HCT116 (cell line): ENCODE results near the gene FREY1. TPM values are rescaled to one million over a fixed set of nuclear protein-coding genes. Genes with fewer than 3 reads are reported as not detected.

Experiments
- ATAC-seq: fragments of 200-7000 bp; cut with Tn5 transposase; 2 replicates; pipeline ENCODE4 v1.9.1; 2020; ENCODE audit warnings: mild to moderate bottlenecking, moderate library complexity
- BruUV-seq: library from RNA; stranded (reverse); fragments of 400-500 nt; replicated peaks from 2 replicates; lab custom pipeline; 2021; lab: Mats Ljungman, UMichigan
- CTCF ChIA-PET: fragments of 300-600 bp; sonication (Branson Sonifier 250); formaldehyde crosslinking; loops from one replicate; lab custom pipeline; 2021; ENCODE audit warnings: antibody characterized with exemption; lab: Charles Lee
- POLR2A ChIA-PET: fragments of 300-600, 350-600 bp; sonication (Branson Sonifier 250); formaldehyde crosslinking; loops from one replicate; lab custom pipeline; 2021; ENCODE audit warnings: antibody characterized with exemption; lab: Charles Lee
- RAD21 ChIA-PET, 2 experiments: fragments of 300-600 bp; sonication (Branson Sonifier 250); formaldehyde crosslinking; loops; one replicate each; lab custom pipeline; 2023; ENCODE audit warnings: low total read pairs in 2 of 2; ENCODE audit not compliant: uncharacterized antibody in 2 of 2, unreplicated experiment in 2 of 2, low non-redundant PET in 1 of 2; lab: Charles Lee
- DNase-seq: peaks from one replicate; pipeline ENCODE4 v3.0.0-alpha.2; 2010; ENCODE audit warnings: low read depth, low spot score
- H2AFZ ChIP-seq: fragments of 200-600 bp; shearing (Covaris generic), sonication (generic); 2 replicates; pipeline ENCODE4 v1.6.1; 2017; ENCODE audit warnings: low read depth, mixed run types, mixed read lengths, antibody characterized with exemption, low read length; ENCODE audit not compliant: poor library complexity, severe bottlenecking
- H3K27ac ChIP-seq: 2 replicates; pipeline ENCODE4 v1.5.1; 2012; ENCODE audit warnings: low read depth, low read length
- H3K27me3 ChIP-seq: fragments of 200-600 bp; sonication (generic); 2 replicates; pipeline ENCODE4 v1.6.1; 2016; ENCODE audit warnings: mixed run types, low read length, mixed read lengths; ENCODE audit not compliant: insufficient read depth
- H3K36me3 ChIP-seq, 2 experiments: fragments of 200-500 bp in 1 of 2; fragments of 200-600 bp in 1 of 2; sonication (Bioruptor generic) in 1 of 2; sonication (generic) in 1 of 2; 2 replicates each; pipeline versions ENCODE4 v1.5.1 to v1.6.1; 2014 to 2016; ENCODE audit warnings: low read length in 2 of 2, inconsistent platforms in 1 of 2, mixed read lengths in 1 of 2, mixed run types in 1 of 2; ENCODE audit not compliant: insufficient read depth in 2 of 2, control insufficient read depth in 1 of 2
- H3K4me1 ChIP-seq, 2 experiments: fragments of 200-600 bp in 1 of 2; sonication (generic) in 1 of 2; 2 replicates each; pipeline versions ENCODE4 v1.5.1 to v1.6.1; 2012 to 2017; ENCODE audit warnings: low read length in 2 of 2, inconsistent platforms in 1 of 2, mild to moderate bottlenecking in 1 of 2, mixed read lengths in 1 of 2, mixed run types in 1 of 2, moderate library complexity in 1 of 2; ENCODE audit not compliant: insufficient read depth in 2 of 2, control insufficient read depth in 1 of 2
- H3K4me2 ChIP-seq: fragments of 200-600 bp; sonication (generic); 2 replicates; pipeline ENCODE4 v1.6.1; 2017; ENCODE audit warnings: mixed run types, low read length, mixed read lengths
- H3K4me3 ChIP-seq, 2 experiments: fragments of 200-600 bp in 1 of 2; sonication (generic) in 1 of 2; replicated peaks in 1 of 2; 2 replicates each; pipeline ENCODE4 v1.5.1; 2011 to 2016; ENCODE audit warnings: low read length in 2 of 2, control low read depth in 1 of 2, low read depth in 1 of 2, mild to moderate bottlenecking in 1 of 2, mixed read lengths in 1 of 2, mixed run types in 1 of 2
- H3K79me2 ChIP-seq: fragments of 200-600 bp; sonication (generic); 2 replicates; pipeline ENCODE4 v1.6.1; 2017; ENCODE audit warnings: mild to moderate bottlenecking, mixed run types, low read length, moderate library complexity, mixed read lengths; ENCODE audit not compliant: insufficient read depth
- H3K9ac ChIP-seq: fragments of 200-600 bp; sonication (generic); 2 replicates; pipeline ENCODE4 v1.6.1; 2016; ENCODE audit warnings: low read length, mixed read lengths
- H3K9me2 ChIP-seq: fragments of 200-600 bp; sonication (generic), shearing (Covaris generic); 2 replicates; pipeline ENCODE4 v1.6.1; 2017; ENCODE audit warnings: mixed run types, mild to moderate bottlenecking, moderate library complexity; ENCODE audit not compliant: insufficient read depth
- H3K9me3 ChIP-seq, 2 experiments: fragments of 200-500 bp in 1 of 2; fragments of 200-600 bp in 1 of 2; sonication (Bioruptor generic) in 1 of 2; sonication (generic) in 1 of 2; 2 replicates each; pipeline ENCODE4 v1.6.1; 2014 to 2017; ENCODE audit warnings: low read length in 2 of 2, mixed read lengths in 2 of 2, inconsistent platforms in 1 of 2, low read depth in 1 of 2, mild to moderate bottlenecking in 1 of 2, mixed run types in 1 of 2, moderate library complexity in 1 of 2; ENCODE audit not compliant: control insufficient read depth in 1 of 2, insufficient read depth in 1 of 2
- H4K20me1 ChIP-seq: fragments of 200-600 bp; sonication (generic), shearing (Covaris generic); 2 replicates; pipeline ENCODE4 v1.6.1; 2017; ENCODE audit warnings: mixed run types, mild to moderate bottlenecking, moderate library complexity; ENCODE audit not compliant: insufficient read depth
- CBX3 ChIP-seq: IDR thresholded peaks from 2 replicates; pipeline ENCODE4 v1.6.1; 2012; ENCODE audit warnings: low read depth
- CEBPB ChIP-seq: IDR thresholded peaks from 2 replicates; pipeline ENCODE4 v1.6.1; 2012; ENCODE audit warnings: low read depth
- CTCF ChIP-seq, 3 experiments: fragments of 200-600 bp in 1 of 3; sonication (generic) in 1 of 3; IDR thresholded peaks in 2 of 3; conservative IDR thresholded peaks in 1 of 3; 2 replicates each; pipeline ENCODE4 v1.5.1; 2012 to 2017; ENCODE audit warnings: low read depth in 2 of 3, low read length in 2 of 3, antibody characterized with exemption in 1 of 3, borderline replicate concordance in 1 of 3, control low read depth in 1 of 3, mild to moderate bottlenecking in 1 of 3, mixed read lengths in 1 of 3, mixed run types in 1 of 3, moderate library complexity in 1 of 3; ENCODE audit not compliant: insufficient read depth in 1 of 3
- EZH2 ChIP-seq: fragments of 200-600 bp; sonication (generic); IDR thresholded peaks from 2 replicates; pipeline ENCODE4 v1.6.1; 2017; ENCODE audit warnings: antibody characterized with exemption, mixed run types
- EZH2phosphoT487 ChIP-seq: fragments of 200-600 bp; IDR thresholded peaks from 2 replicates; pipeline ENCODE4 v1.6.1; 2018; ENCODE audit warnings: antibody characterized with exemption, borderline replicate concordance
- FOSL1 ChIP-seq: IDR thresholded peaks from 2 replicates; pipeline ENCODE4 v1.6.1; 2012; ENCODE audit warnings: low read depth
- JUND ChIP-seq: IDR thresholded peaks from 2 replicates; pipeline ENCODE4 v1.6.1; 2012
- MAX ChIP-seq: IDR thresholded peaks from 2 replicates; pipeline ENCODE4 v1.6.1; 2012
- POLR2A ChIP-seq: IDR thresholded peaks from 2 replicates; pipeline ENCODE4 v1.7.0; 2011; ENCODE audit warnings: borderline replicate concordance; ENCODE audit not compliant: insufficient read depth, insufficient read length; ENCODE audit errors: extremely low read depth
- POLR2AphosphoS5 ChIP-seq: IDR thresholded peaks from 2 replicates; pipeline ENCODE4 v1.6.1; 2011; ENCODE audit warnings: mild to moderate bottlenecking, low read depth, low read length, moderate library complexity
- RAD21 ChIP-seq: IDR thresholded peaks from 2 replicates; pipeline ENCODE4 v1.6.1; 2012; ENCODE audit warnings: low read depth, mild to moderate bottlenecking
- SIN3A ChIP-seq: IDR thresholded peaks from 2 replicates; pipeline ENCODE4 v1.6.1; 2012; ENCODE audit warnings: low read depth
- SP1 ChIP-seq: IDR thresholded peaks from 2 replicates; pipeline ENCODE4 v1.6.1; 2012; ENCODE audit warnings: low read depth
- SRF ChIP-seq: IDR thresholded peaks from 2 replicates; pipeline ENCODE4 v1.6.1; 2012; ENCODE audit warnings: low read depth
- TCF7L2 ChIP-seq: IDR thresholded peaks from 2 replicates; pipeline ENCODE4 v1.7.0; 2011; ENCODE audit warnings: borderline replicate concordance, inconsistent platforms; ENCODE audit not compliant: insufficient read depth, insufficient read length; ENCODE audit errors: extremely low read depth
- YY1 ChIP-seq: IDR thresholded peaks from 2 replicates; pipeline ENCODE4 v1.6.1; 2011; ENCODE audit warnings: low read length, low read depth, moderate library complexity, mild to moderate bottlenecking; ENCODE audit not compliant: insufficient replicate concordance; ENCODE audit errors: extremely low read depth
- ZBTB33 ChIP-seq: IDR thresholded peaks from 2 replicates; pipeline ENCODE4 v1.6.1; 2011; ENCODE audit warnings: mild to moderate bottlenecking, low read length, moderate library complexity; ENCODE audit not compliant: insufficient replicate concordance; ENCODE audit errors: extremely low read depth
- intact Hi-C: fragments of 100-400 bp; cut with micrococcal nuclease; formaldehyde crosslinking; loops from 2 replicates; pipeline ENCODE4 v1.10.0; 2022
- total RNA-seq: library from RNA; stranded (reverse); gene quantifications from one replicate; pipeline ENCODE4 v1.2.1, GENCODE V29; 2021; ENCODE audit not compliant: unreplicated experiment

Gene FREY1
- total RNA-seq, 1 experiment from 2014 or later, result 0.96 TPM

GRCh38 chr11:45941285-45941684 lies 34.2 kb upstream of the FREY1 start:
- no peak overlapping the region for H3K4me2 ChIP-seq
- H3K9me3 ChIP-seq, result no peaks in the 10 kb centered on the region
- no peaks in the 10 kb centered on the region for H3K79me2 ChIP-seq
- intact Hi-C loops, result no loop called here
- ChIA-PET CTCF (interaction anchor here (1.2 kb wide), 1 partner anchor 24 kb away, joined by 5 read pairs; no protein-coding TSS in a partner anchor), RAD21 (no interaction called here), POLR2A (no interaction called here)
- H3K9me2 ChIP-seq, result no peaks in the 10 kb centered on the region
- DNase-seq (no peak), ATAC-seq (no peak)
- peaks cover 0 to 3% of the 10 kb centered on the region in 2 experiments; a peak in 1 of 4 replicates for H3K36me3 ChIP-seq
- no peak overlapping the region for H3K4me3 ChIP-seq
- TF ChIP-seq TCF7L2 (no peak), YY1 (no peak), CEBPB (no peak), CTCF (IDR thresholded peaks at IDR 0.05 in 2 of 3, conservative IDR thresholded peaks at IDR 0.05 in 1 of 3; ENCODE audit: borderline replicate concordance in 1 of 3, insufficient read depth in 1 of 3, low read depth in 2 of 3, low read length in 2 of 3) (no peak), RAD21 (no peak), POLR2AphosphoS5 (no peak), SP1 (no peak), ZBTB33 (no peak), FOSL1 (no peak), EZH2phosphoT487 (no peak), SIN3A (no peak), SRF (no peak), POLR2A (no peak), EZH2 (no peak), MAX (no peak), CBX3 (no peak), JUND (no peak)
- BruUV-seq, result no TSS peak
- H3K9ac ChIP-seq, result no peak overlapping the region
- no peaks in the 10 kb centered on the region for H4K20me1 ChIP-seq
- no peak overlapping the region for H2AFZ ChIP-seq
- no peak overlapping the region for H3K27ac ChIP-seq
- no peaks in the 10 kb centered on the region for H3K4me1 ChIP-seq
- H3K27me3 ChIP-seq, result no peaks in the 10 kb centered on the region
